Measurements from ENCODE around the gene RGR. TPM values are rescaled to one million over a fixed set of nuclear protein-coding genes. Genes with fewer than 3 reads are reported as not detected.
A peak's percentile ranks its signal among the peaks of the same experiment; 100 is the strongest.

RGR gene
- total RNA-seq, 1 donor from 2014 or later: not detected

GRCh38 chr10:84205049-84205852 lies 39.6 kb upstream of the RGR start:
- Histone ChIP-seq H3K4me3 (ENCODE audit: low read depth, low read length) (no peak overlapping the region), H3K36me3 (ENCODE audit: control insufficient read depth, insufficient read depth, low read length) (no peaks in the 10 kb centered on the region), H3K27me3 (ENCODE audit: control insufficient read depth, insufficient read depth, low read length) (no peaks in the 10 kb centered on the region)
- TF ChIP-seq CTCF (IDR thresholded peaks at IDR 0.05; ENCODE audit: insufficient read depth, low read length, poor library complexity, severe bottlenecking): peak; percentile 96
- DNase-seq (ENCODE audit: low read depth): peak; percentile 12

GRCh38 chr10:84205853-84206525 lies 38.9 kb upstream of the RGR start:
- Histone ChIP-seq H3K36me3 (ENCODE audit: control insufficient read depth, insufficient read depth, low read length) (no peaks in the 10 kb centered on the region), H3K27me3 (ENCODE audit: control insufficient read depth, insufficient read depth, low read length) (no peaks in the 10 kb centered on the region), H3K4me3 (ENCODE audit: low read depth, low read length) (no peak overlapping the region)
- no peak for DNase-seq (ENCODE audit: low read depth)
- TF ChIP-seq CTCF (IDR thresholded peaks at IDR 0.05; ENCODE audit: insufficient read depth, low read length, poor library complexity, severe bottlenecking): no peak

- DNase-seq (ENCODE audit: low read depth): no peak
- TF ChIP-seq CTCF (IDR thresholded peaks at IDR 0.05; ENCODE audit: insufficient read depth, low read length, poor library complexity, severe bottlenecking): no peak
- Histone ChIP-seq H3K27me3 (ENCODE audit: control insufficient read depth, insufficient read depth, low read length) (no peaks in the 10 kb centered on the region), H3K4me3 (ENCODE audit: low read depth, low read length) (no peak overlapping the region), H3K36me3 (ENCODE audit: control insufficient read depth, insufficient read depth, low read length) (no peaks in the 10 kb centered on the region)
Measured at GRCh38 chr10:84208023-84208422, 36.8 kb upstream of the RGR start.

- TF ChIP-seq CTCF (IDR thresholded peaks at IDR 0.05; ENCODE audit: insufficient read depth, low read length, poor library complexity, severe bottlenecking): no peak
- H3K36me3 ChIP-seq (ENCODE audit: control insufficient read depth, insufficient read depth, low read length): no peaks in the 10 kb centered on the region
- no peak for DNase-seq (ENCODE audit: low read depth)
- H3K27me3 ChIP-seq (ENCODE audit: control insufficient read depth, insufficient read depth, low read length): peaks cover 4% of the 10 kb centered on the region
- H3K4me3 ChIP-seq (ENCODE audit: low read depth, low read length): no peak overlapping the region
Measured at GRCh38 chr10:84211566-84211965, 33.3 kb upstream of the RGR start.

GRCh38 chr10:84212014-84212413 lies 32.8 kb upstream of the RGR start:
- TF ChIP-seq CTCF (IDR thresholded peaks at IDR 0.05; ENCODE audit: insufficient read depth, low read length, poor library complexity, severe bottlenecking): no peak
- H3K27me3 ChIP-seq (ENCODE audit: control insufficient read depth, insufficient read depth, low read length): peaks cover 4% of the 10 kb centered on the region

More at GRCh38 chr10:84212014-84212413, 32.8 kb upstream of the RGR start:
- no peaks in the 10 kb centered on the region for H3K36me3 ChIP-seq (ENCODE audit: control insufficient read depth, insufficient read depth, low read length)
- no peak for DNase-seq (ENCODE audit: low read depth)
- no peak overlapping the region for H3K4me3 ChIP-seq (ENCODE audit: low read depth, low read length)
